ENCODE measurements around the gene SARS2. TPM values are rescaled to one million over a fixed set of nuclear protein-coding genes. Genes with fewer than 3 reads are reported as not detected.
"Not testable (repeated sequence)": the region's sequence is repeated elsewhere in the genome, so short reads cannot be mapped to it uniquely, and the experiment has no call there.

SARS2 gene
- total RNA-seq, 3 donors from 2014 or later, result 42.5 to 49.5 (median 46.8) TPM

- Mint-ChIP-seq H3K27me3 (ENCODE audit: low read depth) (no peaks in the 10 kb centered on the region), H3K4me1 (ENCODE audit: low read depth) (peaks cover 42% of the 10 kb centered on the region), H3K36me3 (ENCODE audit: insufficient read depth) (peaks cover 12% of the 10 kb centered on the region), H3K4me3 (peak within 1 kb of the TSS; percentile 94), H3K9me3 (no peaks in the 10 kb centered on the region)
- DNase-seq, result peak; percentile 98
- peak; percentile 93 to 94 for ATAC-seq
Observed at GRCh38 chr19:38899447-38900201, 30.9 kb downstream of the SARS2 start, which contains the start of the genes NFKBIB and SIRT2. Gene NFKBIB, plus strand, starts transcription at chr19:38899969. Its CDS starts 64 bp downstream, at chr19:38900033. Gene SIRT2, minus strand, starts transcription at chr19:38899618. Its CDS starts 97 bp downstream, at chr19:38899521.

GRCh38 chr19:38898788-38899446, 31.6 kb downstream of the SARS2 start:
- Mint-ChIP-seq H3K27me3 (ENCODE audit: low read depth) (no peaks in the 10 kb centered on the region), H3K4me3 (peak overlapping the region; percentile 94), H3K36me3 (ENCODE audit: insufficient read depth) (peaks cover 6% of the 10 kb centered on the region), H3K4me1 (ENCODE audit: low read depth) (peaks cover 40% of the 10 kb centered on the region), H3K9me3 (no peaks in the 10 kb centered on the region)
- no peak for ATAC-seq
- no peak for DNase-seq

GRCh38 chr19:38894968-38895367, 35.6 kb downstream of the SARS2 start:
- Mint-ChIP-seq H3K9me3 (no peaks in the 10 kb centered on the region), H3K36me3 (ENCODE audit: insufficient read depth) (peaks cover 2% of the 10 kb centered on the region), H3K4me1 (ENCODE audit: low read depth) (peaks cover 26% of the 10 kb centered on the region), H3K4me3 (no peak overlapping the region), H3K27me3 (ENCODE audit: low read depth) (no peaks in the 10 kb centered on the region)
- DNase-seq (no peak), ATAC-seq (no peak)

GRCh38 chr19:38893341-38893771, 37.2 kb downstream of the SARS2 start:
- Mint-ChIP-seq H3K9me3 (no peaks in the 10 kb centered on the region), H3K4me1 (ENCODE audit: low read depth) (peaks cover 17% of the 10 kb centered on the region), H3K36me3 (ENCODE audit: insufficient read depth) (peaks cover 11% of the 10 kb centered on the region), H3K27me3 (ENCODE audit: low read depth) (no peaks in the 10 kb centered on the region), H3K4me3 (no peak overlapping the region)
- no peak for ATAC-seq
- no peak for DNase-seq

- ATAC-seq (no peak), DNase-seq (no peak)
- Mint-ChIP-seq H3K4me3 (no peak overlapping the region), H3K9me3 (no peaks in the 10 kb centered on the region), H3K36me3 (ENCODE audit: insufficient read depth) (peaks cover 11% of the 10 kb centered on the region), H3K4me1 (ENCODE audit: low read depth) (peaks cover 12% of the 10 kb centered on the region), H3K27me3 (ENCODE audit: low read depth) (no peaks in the 10 kb centered on the region)
Observed at GRCh38 chr19:38892841-38893240, 37.7 kb downstream of the SARS2 start.

GRCh38 chr19:38891771-38892170, 38.8 kb downstream of the SARS2 start:
- no peak for ATAC-seq

GRCh38 chr19:38890686-38891085, 39.9 kb downstream of the SARS2 start:
- Mint-ChIP-seq H3K4me3 (no peak overlapping the region), H3K4me1 (ENCODE audit: low read depth) (peaks cover 2% of the 10 kb centered on the region), H3K9me3 (no peaks in the 10 kb centered on the region), H3K27me3 (ENCODE audit: low read depth) (no peaks in the 10 kb centered on the region), H3K36me3 (ENCODE audit: insufficient read depth) (peaks cover 11% of the 10 kb centered on the region)
- DNase-seq (no peak), ATAC-seq (no peak)

More at GRCh38 chr19:38891771-38892170, 38.8 kb downstream of the SARS2 start:
- Mint-ChIP-seq H3K9me3 (no peaks in the 10 kb centered on the region), H3K4me1 (ENCODE audit: low read depth) (peaks cover 4% of the 10 kb centered on the region), H3K27me3 (ENCODE audit: low read depth) (no peaks in the 10 kb centered on the region), H3K4me3 (no peak overlapping the region), H3K36me3 (ENCODE audit: insufficient read depth) (peaks cover 11% of the 10 kb centered on the region)
- no peak for DNase-seq

- Mint-ChIP-seq H3K9me3 (no peaks in the 10 kb centered on the region), H3K4me1 (ENCODE audit: low read depth) (peaks cover 2% of the 10 kb centered on the region), H3K36me3 (ENCODE audit: insufficient read depth) (peaks cover 11% of the 10 kb centered on the region), H3K27me3 (ENCODE audit: low read depth) (no peaks in the 10 kb centered on the region), H3K4me3 (no peak overlapping the region)
- DNase-seq (no peak), ATAC-seq (no peak)
Observed at GRCh38 chr19:38889803-38890202, 40.8 kb downstream of the SARS2 start.

- H3K36me3 Mint-ChIP-seq (ENCODE audit: insufficient read depth), result peaks cover 11% of the 10 kb centered on the region
- no peaks in the 10 kb centered on the region for H3K9me3 Mint-ChIP-seq
Observed at GRCh38 chr19:38888876-38889275, 41.7 kb downstream of the SARS2 start.

GRCh38 chr19:38884691-38885090, 45.9 kb downstream of the SARS2 start:
- H3K36me3 Mint-ChIP-seq (ENCODE audit: insufficient read depth), result peaks cover 14% of the 10 kb centered on the region
- not testable (repeated sequence) for DNase-seq; H3K4me3 Mint-ChIP-seq; H3K4me1 Mint-ChIP-seq (ENCODE audit: low read depth); H3K27me3 Mint-ChIP-seq (ENCODE audit: low read depth); ATAC-seq; H3K9me3 Mint-ChIP-seq

More at GRCh38 chr19:38888876-38889275, 41.7 kb downstream of the SARS2 start:
- Mint-ChIP-seq H3K4me3 (no peak overlapping the region), H3K4me1 (ENCODE audit: low read depth) (no peaks in the 10 kb centered on the region), H3K27me3 (ENCODE audit: low read depth) (no peaks in the 10 kb centered on the region)
- DNase-seq (no peak), ATAC-seq (no peak)

- Mint-ChIP-seq H3K9me3 (no peaks in the 10 kb centered on the region), H3K4me3 (no peak overlapping the region), H3K36me3 (ENCODE audit: insufficient read depth) (peaks cover 7% of the 10 kb centered on the region), H3K4me1 (ENCODE audit: low read depth) (peaks cover 13% of the 10 kb centered on the region), H3K27me3 (ENCODE audit: low read depth) (no peaks in the 10 kb centered on the region)
- no peak for DNase-seq
- ATAC-seq, result no peak
Observed at GRCh38 chr19:38883286-38883685, 47.3 kb downstream of the SARS2 start.

- H3K36me3 Mint-ChIP-seq (ENCODE audit: insufficient read depth), result peaks cover 12% of the 10 kb centered on the region
- no peak for ATAC-seq
- H3K9me3 Mint-ChIP-seq, result no peaks in the 10 kb centered on the region
- H3K4me3 Mint-ChIP-seq, result no peak overlapping the region
- H3K4me1 Mint-ChIP-seq (ENCODE audit: low read depth), result peaks cover 28% of the 10 kb centered on the region
- no peak for DNase-seq
- no peaks in the 10 kb centered on the region for H3K27me3 Mint-ChIP-seq (ENCODE audit: low read depth)
Observed at GRCh38 chr19:38880882-38881609, 49.5 kb downstream of the SARS2 start.

- ATAC-seq, result no peak
- Mint-ChIP-seq H3K4me3 (peak overlapping the region; percentile 13), H3K9me3 (no peaks in the 10 kb centered on the region), H3K36me3 (ENCODE audit: insufficient read depth) (peaks cover 13% of the 10 kb centered on the region), H3K4me1 (ENCODE audit: low read depth) (peaks cover 28% of the 10 kb centered on the region), H3K27me3 (ENCODE audit: low read depth) (no peaks in the 10 kb centered on the region)
- no peak for DNase-seq
Observed at GRCh38 chr19:38880076-38880881, 50.3 kb downstream of the SARS2 start.

- DNase-seq (no peak), ATAC-seq (no peak)
- Mint-ChIP-seq H3K27me3 (ENCODE audit: low read depth) (no peaks in the 10 kb centered on the region), H3K36me3 (ENCODE audit: insufficient read depth) (peaks cover 13% of the 10 kb centered on the region), H3K4me3 (no peak overlapping the region), H3K9me3 (no peaks in the 10 kb centered on the region), H3K4me1 (ENCODE audit: low read depth) (peaks cover 28% of the 10 kb centered on the region)
Observed at GRCh38 chr19:38879400-38879751, 51.2 kb downstream of the SARS2 start.
